Activated CD8-positive, alpha-beta memory T cell treated with anti-CD3 and anti-CD28 coated beads for 4 hours (primary cell): ENCODE results near the gene NPR3.

Source experiments
- DNase-seq, 2 donors: peaks; one replicate each; pipeline ENCODE4 v3.0.0-alpha.2; 2020; ENCODE audit warnings: low read depth in 2 of 2

NPR3 gene

GRCh38 chr5:32711681-32712480 is 760 bp downstream of the NPR3 start:
- DNase-seq, result no peak

DNA sequence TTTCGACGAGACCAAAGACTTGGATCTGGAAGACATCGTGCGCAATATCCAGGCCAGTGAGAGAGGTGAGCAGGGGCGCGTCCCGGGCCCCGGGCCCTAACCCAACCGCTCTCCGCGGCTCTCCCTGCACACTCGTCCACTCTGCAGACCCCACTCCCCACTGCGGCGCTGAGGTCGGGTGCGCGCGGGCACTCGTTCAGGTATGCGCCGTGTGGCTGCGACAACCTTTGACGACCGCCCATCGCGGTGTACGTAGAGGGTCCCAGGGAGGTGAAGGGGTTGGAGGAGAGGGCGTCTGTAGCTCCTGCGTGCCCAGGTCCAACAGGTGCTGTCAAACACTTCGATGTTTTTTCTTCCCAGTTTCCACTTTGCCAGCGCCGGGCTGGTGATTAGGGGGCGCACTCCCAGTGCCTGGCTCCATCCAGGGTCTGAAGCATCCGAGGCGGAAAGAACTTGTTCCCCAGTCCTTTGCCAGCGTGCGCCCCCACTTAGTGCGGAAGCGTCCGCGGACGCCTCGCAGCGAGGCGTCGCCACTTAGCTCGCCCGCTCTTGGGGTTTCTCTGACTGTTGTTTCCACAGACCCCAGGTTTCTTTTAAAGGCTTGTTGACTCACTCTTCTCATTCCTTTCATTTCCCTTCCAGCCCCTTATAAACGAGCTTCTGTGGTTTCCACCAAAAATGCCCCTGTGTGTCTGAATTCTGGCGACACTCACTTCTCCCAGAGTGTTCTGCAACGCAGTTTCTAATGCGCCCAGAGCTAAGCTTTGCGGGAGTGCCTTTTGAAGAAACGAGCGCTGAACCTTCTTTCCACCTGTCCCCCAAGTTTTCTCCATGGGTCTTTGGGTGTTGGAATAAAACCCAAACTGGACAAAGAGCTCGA is 1.6 kb downstream of the NPR3 start:
- DNase-seq, result no peak

- no peak for DNase-seq
Measured at GRCh38 chr5:32713361-32713769, 2.2 kb downstream of the NPR3 start.

- DNase-seq, result no peak
Measured at GRCh38 chr5:32713770-32714381, 2.8 kb downstream of the NPR3 start.

DNA sequence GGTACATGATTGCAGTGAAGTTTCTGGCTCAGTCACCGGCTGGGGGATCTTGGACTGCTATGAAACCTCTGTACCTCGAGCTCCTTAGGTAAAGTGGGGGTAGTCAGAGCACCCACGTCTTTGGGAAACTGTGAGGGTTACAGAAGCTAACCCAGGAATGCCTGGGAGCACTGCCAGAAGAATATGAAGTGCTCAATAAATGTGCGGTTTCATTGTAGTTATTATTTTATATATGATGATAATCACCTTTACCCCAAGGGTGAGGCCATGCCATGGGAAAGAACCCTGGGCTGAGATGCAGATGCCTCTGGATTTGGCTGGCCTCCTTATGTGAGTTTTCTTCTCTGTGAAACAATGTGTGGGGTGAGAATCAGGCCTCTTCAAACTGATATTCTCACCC is 3.7 kb downstream of the NPR3 start:
- no peak for DNase-seq

DNA sequence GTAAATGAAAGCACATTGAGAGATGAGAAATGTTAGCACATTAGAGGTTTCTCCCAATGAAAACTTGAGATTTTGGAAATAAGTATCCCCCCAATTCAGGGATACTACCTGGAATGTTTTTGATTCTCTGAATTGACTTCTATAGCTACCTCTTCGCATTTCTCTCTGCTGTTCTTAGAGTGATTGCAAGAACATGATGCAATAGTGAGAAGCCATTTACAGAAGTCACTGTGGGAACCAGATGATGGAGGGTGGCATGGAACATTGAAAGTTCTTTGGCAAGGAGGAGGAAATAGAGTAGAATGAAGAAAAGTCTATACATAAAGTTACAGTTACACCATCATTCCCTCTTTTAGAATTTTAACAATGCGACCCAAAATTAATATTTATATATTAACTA is 9.2 kb downstream of the NPR3 start:
- DNase-seq, result no peak

DNA sequence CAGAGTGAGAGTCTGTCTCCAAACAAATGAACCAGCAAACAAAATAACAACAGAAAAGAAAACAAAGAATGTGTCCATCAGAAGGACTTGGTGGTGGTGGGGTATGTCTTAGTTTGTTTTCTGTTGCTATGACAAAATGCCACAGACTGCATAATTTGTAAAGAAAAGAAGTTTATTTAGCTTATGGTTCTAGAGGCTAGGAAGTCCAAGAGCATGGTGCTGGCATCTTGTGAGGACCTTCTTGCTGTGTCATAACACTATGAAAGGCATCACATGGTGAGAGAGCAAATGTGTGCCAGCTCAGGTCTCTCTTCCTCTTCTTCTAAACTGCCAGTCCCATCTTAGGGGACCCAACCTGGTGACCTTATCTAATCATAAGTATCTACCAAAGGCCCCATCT is 10.5 kb downstream of the NPR3 start:
- DNase-seq, result no peak

DNA sequence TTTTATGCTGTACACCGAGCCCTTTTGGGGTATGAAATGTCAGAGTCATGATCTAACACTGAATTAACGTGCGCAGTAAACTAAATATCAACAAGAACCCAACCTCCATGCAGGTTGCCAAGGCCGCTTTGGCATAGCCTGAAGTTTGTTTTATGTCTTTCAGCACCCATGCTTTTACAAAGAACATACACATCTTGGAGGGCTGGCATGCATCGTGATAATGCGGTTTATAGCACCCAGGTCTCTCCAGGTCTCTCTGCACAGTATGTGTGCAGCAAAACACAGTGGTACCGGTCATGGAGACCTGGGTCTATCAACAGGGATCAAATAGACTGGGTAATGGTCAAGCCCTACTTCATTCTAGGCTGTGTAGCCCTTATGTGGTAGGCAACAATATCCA is 11.8 kb downstream of the NPR3 start:
- DNase-seq, result no peak

- DNase-seq, result no peak
Measured at GRCh38 chr5:32724526-32724925, 13.4 kb downstream of the NPR3 start.

- DNase-seq, result no peak
Measured at GRCh38 chr5:32726086-32726557, 15.0 kb downstream of the NPR3 start.

- no peak for DNase-seq
Measured at GRCh38 chr5:32729651-32730050, 18.5 kb downstream of the NPR3 start.

DNA sequence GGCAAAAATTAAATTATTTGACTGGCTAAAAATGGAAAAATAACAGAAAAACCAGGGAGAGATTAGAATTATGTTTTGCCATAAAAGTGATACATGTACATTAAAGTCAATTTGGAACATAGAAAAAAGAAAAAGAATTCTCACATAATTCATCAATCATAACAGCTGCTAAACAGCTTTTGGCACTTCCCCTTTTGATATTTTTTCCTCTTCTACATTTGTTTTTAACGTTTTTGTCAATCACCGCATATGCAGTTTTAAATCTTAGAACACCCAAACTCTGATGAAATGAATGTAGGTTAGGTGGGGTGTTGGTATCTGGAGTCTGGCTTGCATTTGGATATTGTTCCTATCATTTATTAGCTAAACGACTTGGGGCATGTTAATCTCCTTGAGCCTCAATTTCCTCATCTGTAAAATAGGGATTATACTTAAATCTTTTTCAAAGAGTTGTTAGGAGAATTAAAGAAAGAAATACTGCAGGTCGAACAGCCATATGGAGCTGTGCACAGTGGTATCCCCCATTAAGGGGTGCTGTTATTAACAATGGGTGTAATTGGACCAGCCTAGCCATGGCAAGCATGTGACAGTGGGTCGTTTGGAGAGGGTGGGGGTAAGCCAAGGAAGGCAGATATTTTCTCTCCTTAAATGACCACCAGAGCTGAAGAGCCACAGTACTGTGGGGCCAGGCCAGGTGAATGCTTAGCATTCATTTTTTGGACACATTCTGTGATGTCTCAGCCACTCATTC is 22.6 kb downstream of the NPR3 start:
- DNase-seq, result no peak

DNA sequence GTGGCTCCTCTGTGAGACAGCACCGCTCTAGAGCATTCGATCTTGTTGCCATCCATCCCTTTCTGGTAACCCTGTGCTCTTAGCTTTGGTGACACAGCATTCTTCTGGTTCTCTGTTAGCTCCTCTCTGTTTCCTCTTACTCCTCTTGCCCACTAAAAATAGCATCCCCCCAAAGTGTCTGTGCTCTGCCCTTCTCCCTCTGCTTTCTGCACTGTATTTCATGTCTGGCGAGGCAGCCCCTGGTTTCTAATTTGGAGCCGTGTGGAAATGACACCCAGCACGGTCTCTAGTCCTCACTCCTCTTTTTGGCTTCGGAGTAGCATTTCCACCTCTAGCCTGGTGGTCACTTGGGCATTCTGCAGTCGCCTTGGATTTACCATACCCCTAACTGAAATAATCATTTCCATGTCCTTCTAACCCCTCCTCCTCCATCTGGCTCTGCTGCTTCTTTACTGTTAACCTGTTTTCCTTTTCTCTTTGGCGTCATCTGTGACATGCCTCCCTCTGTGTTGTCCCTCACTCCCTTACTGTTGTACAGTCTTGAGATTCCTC is 23.8 kb downstream of the NPR3 start:
- DNase-seq, result no peak

- DNase-seq, result no peak
Measured at GRCh38 chr5:32735512-32735911, 24.4 kb downstream of the NPR3 start.

DNA sequence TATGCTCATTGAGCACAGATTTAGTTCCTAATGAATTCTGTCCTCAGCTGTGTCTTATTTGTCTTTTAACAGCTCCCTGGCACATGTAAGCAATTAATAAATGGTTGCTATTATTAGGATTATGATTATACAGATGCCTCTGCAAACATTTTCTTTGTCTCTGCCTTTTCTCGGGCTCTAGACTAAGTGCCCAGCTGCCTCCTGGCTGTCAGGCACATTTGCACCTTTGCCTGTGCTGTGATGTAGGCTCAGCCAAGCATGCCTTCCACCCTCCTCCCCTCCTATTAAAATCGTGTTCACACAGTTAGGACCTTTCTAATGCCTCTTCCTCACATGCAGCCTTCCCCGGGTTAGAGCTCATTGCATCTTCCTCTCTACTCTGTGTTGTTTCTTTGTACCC is 25.7 kb downstream of the NPR3 start:
- DNase-seq, result no peak

- DNase-seq, result no peak
Measured at GRCh38 chr5:32740651-32741050, 29.5 kb downstream of the NPR3 start.

DNA sequence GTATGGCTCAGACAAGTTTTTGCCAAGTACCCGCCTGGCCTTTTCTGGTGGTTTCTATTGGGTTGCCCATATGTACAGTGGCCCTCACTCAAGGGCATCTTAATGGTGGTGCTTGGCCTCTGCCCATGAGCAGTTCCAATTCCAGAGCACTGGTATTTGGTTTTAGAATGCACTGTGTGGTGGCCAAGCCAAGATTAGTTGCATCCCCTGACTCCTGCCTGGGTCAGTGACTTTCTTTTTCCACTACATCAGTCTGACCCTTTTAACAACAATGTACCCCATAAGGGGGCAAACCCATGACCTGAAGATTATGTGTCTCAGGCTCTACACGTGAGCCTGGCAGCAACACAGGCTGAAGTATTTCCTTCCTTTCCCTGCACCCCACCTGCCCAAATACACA is 34.2 kb downstream of the NPR3 start:
- DNase-seq, result no peak

GRCh38 chr5:32752411-32752810 is 41.3 kb downstream of the NPR3 start:
- no peak for DNase-seq

DNA sequence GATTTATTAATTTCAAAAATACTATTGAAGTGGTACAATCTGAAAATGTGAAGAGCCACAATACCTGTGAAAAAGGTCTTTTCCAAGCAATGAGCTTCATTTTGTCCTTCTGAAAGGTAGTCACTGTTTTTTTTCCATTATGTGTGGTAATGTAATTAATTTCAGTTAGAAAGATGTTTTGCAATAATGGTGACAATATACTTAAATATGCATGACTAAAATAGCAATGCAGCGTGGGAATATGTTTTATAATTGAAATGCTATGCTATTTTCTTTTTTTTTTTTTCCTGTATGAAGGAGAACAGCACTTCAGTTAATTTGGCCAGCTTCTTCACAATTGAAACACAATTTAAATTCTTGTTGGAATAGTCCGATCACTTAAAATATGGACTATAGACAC is 41.9 kb downstream of the NPR3 start:
- no peak for DNase-seq

- DNase-seq, result no peak
Measured at GRCh38 chr5:32753765-32754164, 42.6 kb downstream of the NPR3 start.

DNA sequence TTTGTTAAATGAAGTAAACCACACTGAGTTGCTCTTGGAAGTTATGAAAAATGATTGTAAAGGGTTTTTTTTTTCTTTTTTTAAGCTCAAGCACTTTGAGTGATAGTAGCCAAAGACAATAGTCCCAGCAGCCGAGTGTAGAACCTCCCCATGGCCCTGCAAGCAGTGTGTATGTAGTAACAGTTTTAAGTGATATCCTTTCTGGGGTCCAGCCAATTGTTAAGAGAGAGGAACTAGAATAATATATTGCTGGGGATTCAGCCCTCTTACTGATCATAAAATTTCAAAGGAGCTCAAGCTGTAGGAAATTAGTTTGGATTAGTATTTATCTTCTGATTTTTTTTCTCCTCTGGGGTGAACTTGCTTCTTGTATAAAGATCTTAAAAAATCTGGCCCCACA is 43.2 kb downstream of the NPR3 start:
- DNase-seq, result no peak
